ENCODE data around the gene SIK3.

Gene SIK3

DNA sequence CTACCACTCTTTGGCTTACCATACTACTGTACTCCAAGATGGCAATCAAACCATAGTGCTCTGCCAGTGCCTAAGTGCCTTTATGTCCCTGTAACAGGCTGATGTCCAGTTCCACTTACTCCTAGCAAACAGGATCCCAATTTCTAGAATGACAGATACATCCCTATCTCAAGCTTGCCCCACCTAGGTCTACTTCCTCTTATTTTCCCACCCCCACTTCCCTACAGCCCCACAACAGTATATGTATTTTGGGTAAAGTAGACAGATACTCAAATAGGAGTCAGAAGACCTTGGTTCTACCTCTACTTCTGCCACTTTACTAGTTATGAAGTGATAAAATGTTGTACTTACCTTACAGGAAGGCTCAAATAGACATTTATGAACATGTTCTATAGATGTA, 24.1 kb downstream of the SIK3 start:
- TF ChIP-seq, protein P1, sequence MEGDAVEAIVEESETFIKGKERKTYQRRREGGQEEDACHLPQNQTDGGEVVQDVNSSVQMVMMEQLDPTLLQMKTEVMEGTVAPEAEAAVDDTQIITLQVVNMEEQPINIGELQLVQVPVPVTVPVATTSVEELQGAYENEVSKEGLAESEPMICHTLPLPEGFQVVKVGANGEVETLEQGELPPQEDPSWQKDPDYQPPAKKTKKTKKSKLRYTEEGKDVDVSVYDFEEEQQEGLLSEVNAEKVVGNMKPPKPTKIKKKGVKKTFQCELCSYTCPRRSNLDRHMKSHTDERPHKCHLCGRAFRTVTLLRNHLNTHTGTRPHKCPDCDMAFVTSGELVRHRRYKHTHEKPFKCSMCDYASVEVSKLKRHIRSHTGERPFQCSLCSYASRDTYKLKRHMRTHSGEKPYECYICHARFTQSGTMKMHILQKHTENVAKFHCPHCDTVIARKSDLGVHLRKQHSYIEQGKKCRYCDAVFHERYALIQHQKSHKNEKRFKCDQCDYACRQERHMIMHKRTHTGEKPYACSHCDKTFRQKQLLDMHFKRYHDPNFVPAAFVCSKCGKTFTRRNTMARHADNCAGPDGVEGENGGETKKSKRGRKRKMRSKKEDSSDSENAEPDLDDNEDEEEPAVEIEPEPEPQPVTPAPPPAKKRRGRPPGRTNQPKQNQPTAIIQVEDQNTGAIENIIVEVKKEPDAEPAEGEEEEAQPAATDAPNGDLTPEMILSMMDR (IDR thresholded peaks at IDR 0.05; ENCODE audit: insufficient read depth, low read length, poor library complexity, severe bottlenecking): no peak
- H3K27me3 ChIP-seq (replicated peaks; ENCODE audit: control insufficient read depth, insufficient read depth, low read length): no peaks in the 10 kb centered on the region
- no peak overlapping the region for H3K4me3 ChIP-seq (replicated peaks; ENCODE audit: low read depth, low read length)
- no peaks in the 10 kb centered on the region for H3K36me3 ChIP-seq (ENCODE audit: control insufficient read depth, insufficient read depth, low read length)
- DNase-seq (ENCODE audit: extremely low read depth, insufficient read length): no peak

DNA sequence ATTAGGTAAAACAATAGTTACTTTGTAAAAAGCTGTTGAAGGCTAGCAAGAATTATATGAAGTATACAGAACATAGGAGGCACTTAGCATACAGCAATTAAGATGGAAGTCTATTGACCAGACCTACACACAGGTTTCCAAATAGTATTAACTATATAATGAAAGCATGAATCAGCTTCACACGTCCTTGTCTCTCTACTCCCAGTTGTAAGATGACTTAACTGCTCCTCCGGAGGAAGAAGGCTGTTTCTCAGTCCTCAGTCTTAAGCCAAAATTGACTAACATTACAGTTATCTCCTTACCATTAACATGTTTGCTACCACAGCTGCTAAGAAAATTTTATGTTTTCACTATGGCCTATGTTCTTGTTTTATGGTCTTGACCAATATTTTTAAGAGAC, 24.7 kb downstream of the SIK3 start:
- Histone ChIP-seq H3K27me3 (replicated peaks; ENCODE audit: control insufficient read depth, insufficient read depth, low read length) (no peaks in the 10 kb centered on the region), H3K4me3 (replicated peaks; ENCODE audit: low read depth, low read length) (no peak overlapping the region), H3K36me3 (ENCODE audit: control insufficient read depth, insufficient read depth, low read length) (no peaks in the 10 kb centered on the region)
- no peak for DNase-seq (ENCODE audit: extremely low read depth, insufficient read length)
- TF ChIP-seq, protein P1 (IDR thresholded peaks at IDR 0.05; ENCODE audit: insufficient read depth, low read length, poor library complexity, severe bottlenecking): no peak

DNA sequence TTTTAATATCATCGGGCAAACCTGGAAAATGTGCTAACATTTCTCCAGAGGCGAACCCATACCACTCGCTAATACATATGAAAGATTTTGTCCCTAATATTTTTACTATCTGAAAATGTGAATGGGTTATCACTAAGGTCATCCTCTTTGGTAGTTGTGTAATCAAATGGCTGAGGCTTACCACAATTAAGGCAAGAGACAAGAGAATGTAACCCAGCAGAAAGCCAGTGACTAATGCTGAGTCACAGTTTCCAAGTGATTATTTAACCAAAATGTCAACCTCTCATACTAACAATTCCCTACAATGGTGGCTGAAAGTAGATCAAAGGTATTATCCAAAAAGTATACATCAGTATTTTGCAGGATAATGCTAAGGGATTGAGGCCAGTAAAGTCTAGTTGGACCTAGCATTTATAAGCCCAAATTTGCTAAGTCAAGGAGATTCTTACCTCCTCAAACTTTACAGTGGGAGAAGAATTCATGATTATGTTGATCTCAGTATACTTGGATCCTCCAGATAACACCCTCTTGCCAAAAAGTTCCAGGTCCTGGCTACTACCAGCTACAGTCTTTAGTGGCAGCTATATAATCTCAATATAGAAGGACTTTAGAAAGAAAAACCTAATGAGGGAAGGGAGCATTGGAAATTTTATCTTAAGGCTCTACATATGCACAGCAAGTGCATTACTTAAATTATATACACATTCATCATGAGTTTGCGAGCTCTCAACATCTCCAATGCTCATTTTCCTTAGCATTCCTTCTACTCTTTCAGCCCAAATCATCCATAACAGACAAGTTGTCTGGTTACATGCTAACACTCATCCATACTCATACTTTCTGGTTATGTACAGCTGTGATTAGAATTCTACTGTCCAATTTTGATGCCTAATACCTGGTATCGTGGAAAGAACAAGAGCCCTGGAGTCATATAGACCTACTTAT, 25.4 kb downstream of the SIK3 start:
- no peak for DNase-seq (ENCODE audit: extremely low read depth, insufficient read length)
- H3K27me3 ChIP-seq (replicated peaks; ENCODE audit: control insufficient read depth, insufficient read depth, low read length): no peaks in the 10 kb centered on the region
- H3K36me3 ChIP-seq (ENCODE audit: control insufficient read depth, insufficient read depth, low read length): no peaks in the 10 kb centered on the region
- TF ChIP-seq, protein P1 (IDR thresholded peaks at IDR 0.05; ENCODE audit: insufficient read depth, low read length, poor library complexity, severe bottlenecking): no peak
- H3K4me3 ChIP-seq (replicated peaks; ENCODE audit: low read depth, low read length): no peak overlapping the region

DNA sequence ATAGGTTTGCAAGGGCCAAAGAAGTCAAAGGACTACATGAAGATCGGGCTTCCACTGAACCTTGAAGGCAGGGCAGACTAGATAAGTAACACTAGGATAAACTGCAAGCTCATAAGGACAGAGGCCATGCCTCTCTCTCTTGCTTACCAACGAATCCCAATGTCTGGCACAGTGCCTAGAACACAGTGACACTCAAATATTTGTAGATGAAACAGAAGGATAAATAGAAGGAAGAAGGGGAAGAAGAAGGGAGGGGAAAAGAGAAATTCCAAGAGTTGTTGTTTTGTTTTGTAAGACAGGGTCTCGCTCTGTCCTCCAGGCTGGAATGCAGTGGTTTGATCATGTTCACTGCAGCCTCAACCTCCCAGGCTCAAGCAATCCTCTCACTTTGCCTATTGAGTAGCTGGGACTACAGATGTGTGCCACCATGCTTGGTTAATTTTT, 26.9 kb downstream of the SIK3 start:
- H3K36me3 ChIP-seq (ENCODE audit: control insufficient read depth, insufficient read depth, low read length): no peaks in the 10 kb centered on the region
- TF ChIP-seq, protein P1 (IDR thresholded peaks at IDR 0.05; ENCODE audit: insufficient read depth, low read length, poor library complexity, severe bottlenecking): no peak
- H3K27me3 ChIP-seq (replicated peaks; ENCODE audit: control insufficient read depth, insufficient read depth, low read length): no peaks in the 10 kb centered on the region
- DNase-seq (ENCODE audit: extremely low read depth, insufficient read length): no peak
- no peak overlapping the region for H3K4me3 ChIP-seq (replicated peaks; ENCODE audit: low read depth, low read length)

- Histone ChIP-seq H3K27me3 (replicated peaks; ENCODE audit: control insufficient read depth, insufficient read depth, low read length) (no peaks in the 10 kb centered on the region), H3K36me3 (ENCODE audit: control insufficient read depth, insufficient read depth, low read length) (no peaks in the 10 kb centered on the region), H3K4me3 (replicated peaks; ENCODE audit: low read depth, low read length) (no peak overlapping the region)
- no peak for DNase-seq (ENCODE audit: extremely low read depth, insufficient read length)
- TF ChIP-seq, protein P1 (IDR thresholded peaks at IDR 0.05; ENCODE audit: insufficient read depth, low read length, poor library complexity, severe bottlenecking): no peak
These were observed 28.2 kb downstream of the SIK3 start for GRCh38 chr11:117070016-117070415.
